ENCODE results near the gene THUMPD2. TPM values are rescaled to one million over a fixed set of nuclear protein-coding genes. Genes with fewer than 3 reads are reported as not detected.

THUMPD2 gene
- polyA plus RNA-seq, 10 donors: 12.6 to 20.2 (median 17.8) TPM

- no peak for DNase-seq
These were observed 55.6 kb downstream of the THUMPD2 start for GRCh38 chr2:39723497-39723896.

DNA sequence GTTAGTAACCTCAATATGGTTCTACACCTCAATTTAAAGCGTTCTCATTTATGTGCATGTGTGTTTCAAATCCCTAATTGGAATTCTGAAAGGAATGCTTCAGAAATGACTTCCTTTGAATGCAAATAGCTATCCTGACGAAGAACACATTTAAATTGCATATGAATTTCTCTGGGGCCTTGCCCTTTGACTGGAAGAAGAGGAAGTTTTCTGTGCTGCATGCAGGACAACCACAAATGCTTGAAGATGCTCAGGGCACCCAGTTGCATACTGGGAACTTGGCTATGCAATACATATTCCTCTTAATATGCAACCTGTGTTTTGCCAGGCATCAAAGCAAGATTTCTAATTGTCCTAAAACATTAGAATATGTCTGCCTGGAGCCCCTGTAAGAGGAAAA is 58.1 kb downstream of the THUMPD2 start:
- DNase-seq: no peak

GRCh38 chr2:39719317-39719716 is 59.7 kb downstream of the THUMPD2 start:
- no peak for DNase-seq

- DNase-seq: no peak
These were observed 60.6 kb downstream of the THUMPD2 start for GRCh38 chr2:39718483-39718882.

DNA sequence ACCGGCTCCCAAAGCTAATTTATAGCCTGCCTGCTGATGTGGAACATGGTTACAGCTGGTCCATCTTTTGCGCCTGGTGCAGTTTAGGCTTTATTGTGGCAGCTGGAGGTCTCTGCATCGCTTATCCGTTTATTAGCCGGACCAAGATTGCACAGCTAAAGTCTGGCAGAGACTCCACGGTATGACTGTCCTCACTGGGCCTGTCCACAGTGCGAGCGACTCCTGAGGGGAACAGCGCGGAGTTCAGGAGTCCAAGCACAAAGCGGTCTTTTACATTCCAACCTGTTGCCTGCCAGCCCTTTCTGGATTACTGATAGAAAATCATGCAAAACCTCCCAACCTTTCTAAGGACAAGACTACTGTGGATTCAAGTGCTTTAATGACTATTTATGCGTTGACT is 62.0 kb downstream of the THUMPD2 start:
- DNase-seq: no peak

GRCh38 chr2:39715822-39716221 is 63.2 kb downstream of the THUMPD2 start:
- no peak for DNase-seq

DNA sequence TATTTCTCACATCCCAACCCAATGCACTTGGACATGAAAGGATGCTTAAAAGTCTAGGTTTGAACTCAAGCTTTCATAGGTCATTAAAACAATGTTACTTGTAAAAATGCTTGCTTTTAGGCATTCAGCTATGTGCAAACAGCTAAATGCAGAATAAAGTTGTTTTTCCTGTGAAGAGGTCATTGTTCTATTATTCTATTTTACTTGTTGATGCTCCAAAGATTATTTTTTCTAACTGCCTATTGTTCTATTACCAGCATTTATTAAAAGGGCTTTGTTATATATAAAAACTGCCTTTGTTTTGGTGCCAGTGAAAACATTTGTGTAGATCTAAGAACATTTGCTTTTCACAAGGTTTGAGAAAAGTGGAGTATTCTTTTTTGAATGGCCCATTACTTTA is 64.0 kb downstream of the THUMPD2 start:
- no peak for DNase-seq

GRCh38 chr2:39712953-39713352 is 66.1 kb downstream of the THUMPD2 start:
- DNase-seq: no peak

- no peak for DNase-seq
These were observed 68.3 kb downstream of the THUMPD2 start for GRCh38 chr2:39710807-39711206.

DNA sequence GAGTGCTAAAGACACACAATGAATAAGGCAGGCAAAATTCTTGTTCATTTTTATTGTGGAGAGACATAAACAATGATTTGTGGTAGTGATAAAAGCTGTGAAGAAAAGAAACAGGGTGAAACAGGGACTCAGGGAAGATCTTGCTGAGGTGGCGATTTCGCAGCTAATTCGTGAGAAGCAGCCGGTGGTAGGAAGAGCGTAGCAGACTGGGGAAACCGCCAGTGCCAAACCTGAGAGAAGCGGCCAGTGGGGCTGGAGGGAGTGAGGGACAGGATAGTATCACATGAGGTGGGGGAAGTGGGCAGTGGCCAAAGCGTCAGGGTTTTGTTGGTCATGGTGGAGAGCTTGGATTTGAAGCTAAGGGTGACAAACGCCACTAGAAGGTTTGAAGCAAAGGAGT is 71.1 kb downstream of the THUMPD2 start:
- DNase-seq: no peak

DNA sequence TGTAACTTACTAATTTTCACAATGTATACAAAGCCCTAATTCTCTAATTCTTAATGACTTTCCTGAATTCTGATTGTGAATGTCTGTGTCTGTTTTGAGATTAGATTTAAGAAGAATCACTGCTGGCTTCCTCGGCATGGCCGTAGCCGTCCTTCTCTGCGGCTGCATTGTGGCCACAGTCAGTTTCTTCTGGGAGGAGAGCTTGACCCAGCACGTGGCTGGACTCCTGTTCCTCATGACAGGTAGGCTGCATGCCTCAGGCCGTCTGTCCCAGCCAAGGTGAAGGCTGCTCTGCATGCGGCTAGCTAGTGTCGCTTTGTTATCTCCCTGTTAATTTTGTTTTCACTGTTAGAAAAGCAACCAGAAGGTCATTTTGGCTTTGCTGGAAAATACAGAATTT is 72.1 kb downstream of the THUMPD2 start:
- no peak for DNase-seq

- no peak for DNase-seq
These were observed 72.7 kb downstream of the THUMPD2 start for GRCh38 chr2:39706312-39706711.

GRCh38 chr2:39705638-39706037 is 73.4 kb downstream of the THUMPD2 start:
- no peak for DNase-seq

DNA sequence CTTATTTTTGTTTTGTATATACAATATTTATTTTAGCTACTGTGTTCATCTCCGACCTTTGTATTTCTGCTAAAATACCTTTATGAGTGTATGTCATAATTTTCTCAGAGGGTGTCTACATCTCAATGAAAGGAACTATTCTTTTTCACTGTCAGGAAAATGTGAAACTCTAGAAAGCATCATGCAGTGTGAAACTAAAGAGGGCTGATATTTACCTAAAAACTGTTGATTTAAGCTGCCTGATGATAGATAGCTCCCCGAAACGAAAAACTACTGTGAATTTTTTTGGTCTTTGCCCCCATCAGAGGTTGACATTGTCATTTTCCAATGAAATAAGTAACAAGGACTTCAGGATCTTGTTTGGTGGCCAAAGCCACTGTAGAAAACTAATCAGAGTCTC is 74.5 kb downstream of the THUMPD2 start:
- no peak for DNase-seq

GRCh38 chr2:39703181-39703872 is 75.7 kb downstream of the THUMPD2 start:
- no peak for DNase-seq

DNA sequence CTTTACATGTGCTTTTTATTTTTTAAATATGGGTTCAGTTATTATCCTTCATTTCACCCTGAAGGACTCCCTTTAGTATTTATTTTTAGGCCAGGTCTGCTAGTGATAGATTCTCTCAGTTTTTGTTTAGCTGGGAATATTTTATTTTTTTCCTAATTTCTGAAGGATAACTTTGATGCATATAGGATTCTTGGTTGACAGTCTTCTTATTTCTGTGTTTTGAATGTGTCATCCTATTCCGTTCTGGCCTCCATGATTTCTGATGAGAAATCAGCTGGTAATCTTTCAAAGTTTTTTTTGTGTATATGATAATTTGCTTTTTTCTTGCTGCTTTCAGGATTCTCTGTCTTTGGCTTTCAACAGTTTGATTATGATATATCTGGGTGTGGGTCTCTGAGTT is 77.9 kb downstream of the THUMPD2 start:
- no peak for DNase-seq

GRCh38 chr2:39697454-39697853 is 81.6 kb downstream of the THUMPD2 start:
- DNase-seq: peak in 2 of 3 donors; percentile 11 to 37

- peak; percentile 31 to 65 (median 44) for DNase-seq
These were observed 82.2 kb downstream of the THUMPD2 start for GRCh38 chr2:39696838-39697237.

DNA sequence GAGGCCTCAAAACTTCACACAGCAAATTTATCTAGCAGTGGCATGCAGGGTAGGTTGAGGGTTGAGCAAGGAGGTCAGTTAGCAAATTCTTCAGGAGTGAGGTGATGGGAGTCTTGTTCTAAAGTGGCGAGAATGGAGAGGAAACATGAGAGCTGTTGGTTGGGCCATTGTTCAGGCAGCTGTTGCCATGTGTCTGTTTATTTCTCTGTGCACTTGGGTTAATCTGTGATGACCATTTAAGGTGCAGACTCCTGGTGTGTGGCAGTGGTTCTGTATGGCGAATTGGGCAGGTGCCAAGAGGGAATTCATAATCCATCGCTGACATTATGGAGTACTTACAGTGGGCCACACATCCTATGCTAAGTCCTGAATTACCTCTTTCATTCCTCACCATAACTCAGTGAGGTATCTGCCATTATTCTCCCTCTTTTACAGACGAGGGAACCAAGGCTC is 82.9 kb downstream of the THUMPD2 start:
- DNase-seq: peak; percentile 30 to 53 (median 36)

DNA sequence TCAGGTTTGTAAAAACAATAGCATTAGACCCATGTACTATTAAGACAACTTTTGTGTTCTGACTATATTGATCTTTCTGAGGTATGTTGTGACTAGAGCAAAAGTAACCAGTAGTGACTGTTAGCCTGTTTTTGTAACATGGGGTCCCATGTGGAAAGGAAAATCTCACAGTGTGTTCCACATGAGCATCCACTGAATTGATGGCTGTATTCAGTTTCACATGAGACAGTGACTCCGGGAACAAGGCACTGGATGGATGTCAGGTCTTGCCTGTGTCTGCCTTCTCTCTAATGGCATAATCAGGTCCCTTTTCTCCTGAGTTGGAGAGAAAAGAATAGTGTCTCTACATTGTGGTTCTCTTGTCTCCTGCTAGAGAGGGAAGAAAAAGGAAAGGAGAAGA is 85.8 kb downstream of the THUMPD2 start:
- no peak for DNase-seq

GRCh38 chr2:39689876-39690275 is 89.2 kb downstream of the THUMPD2 start:
- DNase-seq: no peak

GRCh38 chr2:39689272-39689841 is 89.7 kb downstream of the THUMPD2 start:
- DNase-seq: no peak

DNA sequence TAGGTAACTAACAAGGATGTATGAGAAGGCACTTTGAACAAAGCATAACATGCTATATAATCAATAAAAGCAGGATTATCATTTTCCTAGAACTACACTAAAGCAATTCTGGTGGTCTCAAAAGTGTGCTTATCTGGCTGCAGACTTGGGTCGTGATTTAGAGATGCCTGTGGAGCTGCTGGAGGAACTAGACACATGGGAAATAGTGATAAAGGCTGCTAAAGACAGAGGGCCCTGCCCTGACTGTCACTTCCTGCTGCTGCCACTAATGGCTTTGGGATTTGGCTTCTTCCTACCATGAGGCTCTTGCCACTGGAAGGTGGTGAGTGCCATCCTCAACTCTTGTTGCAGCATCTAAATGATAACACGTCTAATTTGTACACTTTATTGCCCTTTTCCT is 90.9 kb downstream of the THUMPD2 start:
- no peak for DNase-seq

- no peak for DNase-seq
These were observed 92.6 kb downstream of the THUMPD2 start for GRCh38 chr2:39686456-39686855.

Data from muscle of back (tissue), 11 donors.